Activated CD4-positive, CD25-positive, alpha-beta regulatory T cell treated with anti-CD3 and anti-CD28 coated beads, Interleukin-2, amount 50 U/mL, for 16 hours (primary cell): Measurements from ENCODE around the gene CHCHD4.
"Not testable (repeated sequence)": the region's sequence is repeated elsewhere in the genome, so short reads cannot be mapped to it uniquely, and the experiment has no call there.

Experiments
- DNase-seq: peaks from one replicate; pipeline ENCODE4 v3.0.0-alpha.2; 2020; ENCODE audit warnings: low read depth, low spot score

The CHCHD4 gene

DNA sequence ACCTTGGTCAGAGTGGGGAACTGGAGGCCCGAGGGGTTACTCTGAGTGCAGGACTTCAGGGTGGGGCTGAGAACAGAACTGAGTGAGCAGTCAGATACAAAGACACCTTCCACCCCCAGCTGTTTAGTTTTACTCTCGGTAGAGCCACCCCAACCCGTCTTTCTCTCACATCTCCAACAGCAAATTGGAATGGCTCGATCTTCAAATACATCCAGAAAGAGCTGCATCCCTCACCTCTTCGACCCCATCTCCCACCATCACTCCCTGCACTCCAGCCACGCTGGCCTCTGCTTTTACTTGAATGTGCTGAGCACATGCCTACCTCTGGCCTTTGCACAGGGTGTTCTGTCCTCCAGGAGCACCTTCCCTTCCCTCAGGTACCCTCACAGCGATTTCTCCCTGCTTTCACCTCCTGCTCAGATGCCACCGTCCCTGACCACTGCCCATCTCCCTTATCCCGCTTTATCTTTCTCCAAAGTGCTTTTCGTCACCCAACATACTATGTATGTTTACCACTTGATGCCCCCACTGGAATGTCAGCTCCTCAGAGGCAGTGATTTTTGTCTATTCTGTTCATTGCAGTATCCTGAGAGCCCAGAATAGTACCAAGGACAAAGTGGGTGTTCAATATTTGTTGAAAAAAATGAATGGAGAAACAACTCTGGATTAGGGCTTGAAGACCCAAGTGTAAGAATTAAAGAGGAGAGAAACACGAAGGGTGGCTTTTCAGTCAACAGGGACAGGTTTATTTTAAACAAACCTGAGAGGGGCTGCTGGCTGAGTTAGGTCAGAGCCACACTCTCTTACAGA lies 4.4 kb downstream of the CHCHD4 start:
- no peak for DNase-seq

DNA sequence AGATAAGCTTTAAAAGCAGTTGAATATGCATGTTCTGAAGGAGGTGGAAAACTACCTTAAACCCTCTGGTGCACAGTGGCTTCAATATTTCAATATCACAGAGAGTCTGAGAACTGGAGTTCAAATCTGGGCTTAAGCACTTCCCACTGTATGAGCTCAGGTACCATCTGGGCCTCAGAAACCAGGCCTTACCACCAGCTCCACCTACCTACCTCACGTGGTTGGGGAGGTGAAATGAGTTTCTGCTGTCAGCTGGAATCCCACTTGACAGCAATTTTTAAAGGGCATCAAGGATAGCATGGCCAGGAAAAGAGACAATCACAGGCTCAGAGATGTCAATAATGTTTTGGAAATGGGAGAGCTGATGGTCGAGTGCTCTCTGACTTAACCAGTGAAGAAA lies 5.0 kb downstream of the CHCHD4 start:
- DNase-seq: no peak

DNA sequence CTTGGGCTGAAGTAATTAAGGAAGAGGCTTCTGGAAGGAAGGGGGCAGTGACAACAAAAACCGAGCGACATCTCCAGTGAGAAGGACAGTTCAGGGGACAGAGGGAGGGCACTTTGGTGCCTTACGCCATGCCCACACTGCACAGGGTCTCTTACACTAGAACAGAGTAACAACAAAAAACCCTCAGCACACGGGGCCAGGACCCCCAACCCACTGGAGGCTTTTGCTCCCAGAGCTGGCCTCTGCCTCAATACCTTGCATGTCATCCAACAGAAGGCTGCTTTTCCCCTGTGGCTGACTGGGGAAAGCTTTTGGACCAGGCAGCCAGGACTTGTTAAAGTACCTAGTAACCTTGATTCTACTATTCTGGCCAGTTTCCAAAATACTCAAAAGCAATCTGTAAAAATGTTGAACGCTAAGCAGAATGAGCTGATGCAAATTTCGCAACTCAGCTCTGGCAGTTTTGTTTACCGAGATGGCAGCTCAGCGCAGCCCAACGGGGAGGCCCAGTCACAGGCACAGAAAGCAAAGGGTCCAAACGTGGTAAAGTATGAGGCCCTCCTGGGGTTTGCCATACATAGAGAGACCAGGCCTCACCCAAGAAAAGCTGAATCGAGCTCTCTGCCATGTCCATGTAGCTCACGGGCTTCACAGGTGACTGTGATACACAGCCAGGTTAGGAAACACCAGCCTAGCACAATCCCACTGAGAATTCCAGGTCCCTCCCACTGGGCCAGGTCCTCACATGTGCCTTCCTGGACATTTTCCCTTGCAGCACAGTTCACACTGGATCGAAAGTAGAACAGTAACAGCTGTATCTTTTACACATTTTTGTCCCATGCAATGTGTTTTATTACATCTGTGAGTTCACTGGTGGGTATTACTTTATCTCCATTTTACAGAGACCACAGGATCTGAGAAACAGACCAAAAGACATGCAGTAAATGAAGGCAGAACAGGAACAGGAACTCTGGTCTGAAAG lies 6.0 kb downstream of the CHCHD4 start:
- DNase-seq: no peak

DNA sequence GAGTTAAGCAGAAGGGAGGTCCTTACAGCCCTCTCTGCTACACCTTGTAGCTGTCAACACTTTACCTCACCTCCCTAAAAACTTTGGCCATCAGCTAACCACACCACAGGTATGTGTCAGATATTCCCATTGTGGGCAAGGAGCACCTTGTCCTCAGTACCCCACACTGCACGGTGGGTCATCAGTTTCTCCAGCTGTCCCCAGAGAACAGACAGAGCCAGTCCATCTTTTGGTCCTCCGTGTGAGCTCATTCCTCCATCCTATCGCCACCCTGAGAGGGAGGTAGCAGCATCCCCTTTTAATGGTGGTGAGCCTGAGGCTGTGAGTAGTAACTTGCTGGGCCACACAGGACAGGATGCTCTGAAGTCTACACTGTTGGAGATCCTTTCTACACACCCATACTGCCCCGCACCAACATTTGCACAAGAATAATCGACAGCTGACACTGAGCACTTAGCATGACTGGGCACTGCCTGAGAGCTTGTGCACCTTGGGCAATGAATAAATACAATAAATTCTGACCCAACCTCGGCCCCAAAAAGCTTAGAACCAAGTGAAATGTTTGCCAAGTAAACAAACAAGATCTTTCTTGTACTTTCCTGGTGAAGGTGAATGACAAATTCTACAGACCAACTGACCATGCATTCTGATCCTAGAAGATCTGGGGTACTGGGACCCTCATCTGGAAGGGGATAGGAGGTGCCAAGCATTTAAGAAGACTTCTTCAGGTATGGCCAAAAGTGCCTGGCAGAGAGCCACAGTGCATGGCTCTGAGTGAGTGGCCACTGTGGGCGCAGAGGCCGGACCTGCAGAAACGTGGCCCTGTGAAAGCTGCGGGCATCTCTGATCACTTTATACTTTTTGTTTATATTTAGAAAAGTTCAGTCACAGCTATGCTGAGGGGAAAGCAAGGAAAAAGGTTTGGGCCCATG lies 6.9 kb downstream of the CHCHD4 start:
- no peak for DNase-seq

DNA sequence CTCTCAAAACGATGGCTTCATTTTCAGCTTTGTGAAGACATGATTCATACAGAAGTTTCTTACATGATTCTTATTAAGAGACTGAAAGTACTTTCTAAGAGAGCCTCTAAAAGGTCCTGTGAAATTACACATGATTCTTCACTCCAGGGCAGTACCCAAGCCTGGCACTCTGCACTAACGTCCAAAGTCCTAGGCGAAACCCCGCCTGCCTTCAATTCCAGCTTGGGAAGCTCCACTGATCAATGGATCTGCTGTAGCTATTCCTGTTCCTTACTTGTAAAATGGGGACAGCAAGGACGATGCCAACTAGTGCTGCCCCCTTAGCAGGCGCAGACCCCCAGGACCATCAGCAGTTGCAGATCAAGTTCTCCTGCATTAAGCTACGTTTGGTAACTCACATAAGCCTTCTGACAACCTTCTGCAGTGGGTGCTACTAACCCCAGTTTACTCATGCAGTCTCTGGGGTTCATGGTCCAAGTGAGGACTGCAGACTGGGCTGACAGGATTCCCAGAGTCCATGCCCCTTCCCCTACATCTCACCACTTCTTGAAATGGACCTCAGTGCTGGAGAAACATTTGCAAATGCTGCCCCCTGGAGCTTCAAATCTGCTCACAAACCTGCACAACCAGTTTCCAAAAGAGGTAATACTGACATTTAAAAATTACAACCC lies 10.6 kb downstream of the CHCHD4 start:
- DNase-seq: no peak

DNA sequence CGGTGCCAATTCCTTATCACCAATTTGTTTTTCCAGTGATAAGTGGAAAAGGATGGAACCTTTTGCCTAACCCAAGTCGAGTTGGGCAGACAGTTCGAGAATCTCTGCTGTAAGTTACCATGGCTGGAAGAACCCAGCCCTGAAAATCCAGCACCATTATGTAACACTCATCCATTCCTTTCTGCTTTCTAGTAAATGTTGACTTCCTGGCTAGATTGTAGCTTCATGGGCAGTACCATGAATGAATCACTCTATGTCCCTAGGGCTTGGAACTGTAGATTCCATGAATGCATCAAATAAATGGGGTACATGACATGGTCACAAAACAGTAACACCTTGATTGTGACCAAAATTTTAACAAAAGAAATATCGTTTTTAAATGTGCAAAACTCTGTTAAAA lies 14.0 kb downstream of the CHCHD4 start:
- DNase-seq: no peak

DNA sequence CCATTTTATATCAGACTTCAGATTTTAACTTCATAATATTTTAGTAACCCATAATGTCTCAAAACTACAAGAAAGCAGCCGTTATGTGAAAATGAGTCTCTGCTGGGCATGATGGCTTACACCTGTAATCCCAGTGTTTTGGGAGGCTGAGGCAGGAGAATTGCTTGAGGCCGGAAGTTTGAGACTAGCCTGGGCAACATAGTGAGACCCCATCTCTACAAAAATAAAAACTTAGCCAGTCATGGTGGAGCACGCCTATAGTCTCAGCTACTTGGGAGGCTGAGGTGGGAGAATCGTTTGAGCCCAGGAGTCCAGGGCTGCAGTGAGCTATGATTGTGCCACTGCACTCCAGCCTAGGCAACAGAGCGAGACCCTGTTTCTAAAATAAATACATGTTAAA lies 14.8 kb downstream of the CHCHD4 start:
- not testable (repeated sequence) for DNase-seq

DNA sequence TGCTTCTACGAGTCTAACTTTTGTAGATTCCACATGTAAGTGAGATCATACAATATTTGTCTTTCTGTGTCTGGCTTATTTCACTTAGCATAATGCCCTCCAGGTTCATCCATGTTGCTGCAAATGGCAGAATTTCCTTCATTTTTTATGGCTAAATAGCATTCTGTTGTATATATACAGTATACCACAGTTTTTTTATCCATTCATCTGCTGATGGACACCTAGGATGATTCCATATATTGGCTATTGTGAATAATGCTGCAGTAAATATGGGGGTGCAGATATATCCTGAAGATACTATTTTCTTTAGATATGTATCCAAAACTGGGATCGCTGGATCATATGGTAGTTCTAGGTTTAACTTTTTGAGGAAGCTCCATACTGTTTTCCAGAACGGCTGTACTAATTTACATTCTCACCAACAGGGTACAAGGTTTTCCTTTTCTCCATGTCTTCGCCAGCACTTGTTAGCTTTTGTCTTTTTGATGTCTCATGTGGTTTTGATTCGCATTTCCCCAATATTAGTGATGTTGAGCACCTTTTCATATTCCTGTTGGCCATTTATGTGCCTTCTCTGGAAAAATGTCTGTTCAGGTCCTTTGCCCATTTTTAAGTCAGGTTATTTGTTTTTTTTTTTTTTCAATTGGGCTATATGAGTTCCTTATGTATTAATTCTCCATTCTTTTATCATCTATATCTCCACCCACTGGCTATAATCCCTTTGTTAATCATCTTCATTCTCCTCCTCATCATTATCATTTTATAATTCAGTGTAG lies 26.9 kb downstream of the CHCHD4 start:
- DNase-seq: no peak

DNA sequence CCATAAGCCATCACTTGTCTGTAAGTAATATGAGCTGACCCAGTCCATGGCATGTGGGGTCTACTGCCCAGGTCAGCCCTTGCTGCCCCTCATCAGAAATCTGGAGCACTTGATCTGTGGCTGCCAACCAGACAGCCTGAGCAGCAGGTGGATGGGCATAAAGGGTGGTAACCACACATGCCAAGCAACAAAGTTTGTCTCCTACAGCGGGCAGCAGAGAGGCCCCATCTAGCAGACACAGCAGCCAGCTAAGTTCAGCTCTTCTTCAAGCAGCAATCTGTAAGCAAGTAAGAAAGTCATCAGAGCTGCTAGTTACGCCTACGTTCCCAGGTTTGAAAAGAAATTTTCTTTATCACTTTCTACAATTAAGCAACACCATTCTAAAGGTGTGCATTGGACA lies 27.9 kb downstream of the CHCHD4 start:
- no peak for DNase-seq

DNA sequence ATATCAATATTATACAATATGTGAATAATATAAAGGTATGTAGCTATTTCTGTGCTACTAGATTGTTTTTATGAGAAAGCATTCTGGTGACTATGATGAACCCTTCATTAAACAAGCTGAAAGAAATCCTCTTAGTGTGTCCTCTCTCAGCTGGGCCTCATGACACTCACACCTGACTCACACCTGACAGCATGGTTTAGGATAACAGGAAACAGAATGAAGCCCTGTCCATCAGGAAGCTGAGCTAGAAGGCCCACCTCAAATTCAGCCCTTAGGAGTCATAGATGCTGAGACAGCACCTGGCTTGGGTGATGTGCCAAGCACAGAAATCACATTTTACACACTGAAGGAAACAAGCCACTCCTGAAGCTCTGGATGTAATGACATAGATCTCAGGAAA lies 30.8 kb downstream of the CHCHD4 start:
- DNase-seq: no peak

DNA sequence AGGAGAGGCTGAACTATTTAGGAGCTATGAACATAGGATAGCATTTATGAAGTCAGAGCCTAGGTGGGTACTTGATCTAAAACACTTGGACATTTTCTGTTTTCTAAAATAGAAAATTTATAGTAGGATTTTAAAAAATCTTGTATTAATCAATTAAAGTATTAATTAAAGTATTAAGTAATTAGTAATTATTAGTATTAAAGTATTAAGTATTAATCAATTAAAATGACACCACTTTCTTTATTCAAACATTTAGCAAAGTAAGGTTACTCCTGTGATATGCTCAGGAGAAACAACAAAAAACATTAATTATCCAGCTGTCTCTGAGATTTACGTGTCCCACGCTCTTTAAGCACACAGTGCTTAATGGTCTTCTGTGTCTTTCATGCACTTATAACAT lies 32.2 kb downstream of the CHCHD4 start:
- DNase-seq: no peak

DNA sequence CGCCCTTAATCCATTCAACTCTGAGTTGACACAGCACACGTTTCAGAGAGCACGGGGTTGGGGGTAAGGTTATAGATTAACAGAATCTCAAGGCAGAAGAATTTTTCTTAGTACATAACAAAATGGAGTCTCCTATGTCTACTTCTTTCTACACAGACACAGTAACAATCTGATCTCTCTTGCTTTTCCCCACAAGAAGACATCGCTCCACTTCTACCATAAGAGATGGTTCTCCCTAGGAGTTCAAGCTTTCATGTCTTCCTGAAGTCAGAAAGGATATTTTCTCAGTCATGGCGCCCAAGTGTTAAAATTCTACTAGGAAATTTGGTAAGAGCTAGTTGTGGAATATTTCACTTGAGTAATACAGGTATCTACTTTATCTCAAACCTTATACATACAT lies 32.7 kb downstream of the CHCHD4 start:
- not testable (repeated sequence) for DNase-seq

DNA sequence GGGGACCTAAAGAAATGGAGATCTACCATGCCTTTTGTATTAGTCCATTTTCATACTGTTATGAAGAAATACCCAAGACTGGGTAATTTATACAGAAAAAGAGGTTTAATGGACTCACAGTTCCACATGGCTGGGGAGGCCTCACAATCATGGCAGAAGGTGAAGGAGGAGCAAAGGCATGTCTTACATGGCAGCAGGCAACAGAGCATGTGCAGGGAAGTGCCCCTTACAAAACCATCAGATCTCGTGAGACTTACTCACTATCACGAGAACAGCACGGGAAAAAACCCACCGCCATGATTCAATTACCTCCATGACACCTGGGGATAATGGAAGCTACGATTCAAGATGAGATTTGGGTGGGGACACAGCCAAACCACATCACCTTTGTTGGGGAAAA lies 37.2 kb downstream of the CHCHD4 start:
- not testable (repeated sequence) for DNase-seq

DNA sequence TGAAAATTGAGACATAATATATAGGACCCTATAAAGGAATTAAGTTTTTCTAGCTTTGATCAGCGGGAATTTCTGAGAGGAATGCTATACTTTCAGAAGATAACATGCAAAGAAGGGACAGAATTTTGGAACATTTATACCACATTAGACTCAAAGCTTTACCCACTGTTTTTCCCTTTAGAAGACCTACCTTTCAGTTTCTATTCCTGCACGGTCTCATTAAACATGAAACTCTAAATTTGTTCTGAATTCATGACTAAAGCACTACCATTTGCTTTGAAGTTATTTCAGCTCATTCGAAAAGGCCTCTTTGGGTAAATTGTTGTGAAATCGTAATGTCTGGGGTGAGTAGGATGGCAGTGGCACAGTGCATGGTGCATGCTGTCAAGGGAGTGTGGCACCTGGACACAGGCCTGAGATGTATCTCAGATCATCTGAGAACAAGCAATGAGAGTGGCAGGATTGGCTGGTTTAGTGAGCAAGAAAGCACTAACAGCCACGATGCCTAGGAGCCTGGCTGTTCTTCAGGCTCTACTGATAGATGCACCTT lies 42.5 kb downstream of the CHCHD4 start:
- no peak for DNase-seq

DNA sequence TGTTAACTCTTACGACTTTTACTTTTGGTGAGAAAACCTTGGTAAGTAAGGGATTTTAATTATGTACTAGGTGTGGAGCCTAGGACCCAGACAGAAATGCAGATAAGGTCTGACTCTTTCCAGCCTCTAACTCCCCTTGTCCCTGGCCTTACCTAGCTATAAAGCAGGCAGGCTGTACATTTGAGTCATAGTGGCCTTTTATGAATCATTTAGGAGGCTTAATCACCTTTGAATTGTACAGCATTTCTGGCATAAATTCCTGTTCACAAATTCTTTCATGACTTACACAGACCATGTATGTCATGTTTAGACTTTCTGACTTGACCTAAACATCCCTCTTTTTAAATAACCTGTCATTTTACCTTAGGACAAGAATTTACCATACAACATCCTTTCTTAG lies 47.4 kb downstream of the CHCHD4 start:
- DNase-seq: no peak

DNA sequence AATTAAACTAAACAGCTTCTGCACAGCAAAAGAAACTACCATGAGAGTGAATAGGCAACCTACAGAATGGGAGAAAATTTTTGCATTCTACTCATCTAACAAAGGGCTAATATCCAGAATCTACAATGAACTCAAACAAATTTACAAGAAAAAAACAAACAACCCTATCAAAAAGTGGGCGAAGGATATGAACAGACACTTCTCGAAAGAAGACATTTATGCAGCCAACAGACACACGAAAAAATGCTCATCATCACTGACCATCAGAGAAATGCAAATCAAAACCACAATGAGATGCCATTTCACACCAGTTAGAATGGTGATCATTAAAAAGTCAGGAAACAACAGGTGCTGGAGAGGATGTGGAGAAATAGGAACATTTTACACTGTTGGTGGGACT lies 49.4 kb downstream of the CHCHD4 start:
- DNase-seq: not testable (repeated sequence)

DNA sequence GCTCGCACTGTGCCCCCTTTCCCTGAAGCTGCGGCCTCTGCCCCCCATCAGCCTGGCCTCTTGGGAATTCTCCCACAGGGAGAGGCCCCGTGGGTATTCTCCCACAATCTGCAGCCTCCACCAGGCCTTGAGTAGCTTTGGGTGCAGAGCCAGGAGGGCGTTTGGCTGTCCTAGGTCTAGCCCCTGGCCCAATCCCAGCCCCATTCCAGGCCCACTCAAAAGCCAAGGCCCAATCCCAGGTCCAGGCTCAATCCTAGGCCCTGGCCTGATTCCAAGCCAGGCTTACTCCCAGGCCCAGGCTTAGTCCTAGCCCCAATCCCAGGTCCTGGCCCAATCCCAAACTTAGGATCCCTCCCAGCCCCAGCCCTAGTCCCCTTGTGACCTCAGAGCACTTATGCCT lies 59.8 kb downstream of the CHCHD4 start:
- no peak for DNase-seq

DNA sequence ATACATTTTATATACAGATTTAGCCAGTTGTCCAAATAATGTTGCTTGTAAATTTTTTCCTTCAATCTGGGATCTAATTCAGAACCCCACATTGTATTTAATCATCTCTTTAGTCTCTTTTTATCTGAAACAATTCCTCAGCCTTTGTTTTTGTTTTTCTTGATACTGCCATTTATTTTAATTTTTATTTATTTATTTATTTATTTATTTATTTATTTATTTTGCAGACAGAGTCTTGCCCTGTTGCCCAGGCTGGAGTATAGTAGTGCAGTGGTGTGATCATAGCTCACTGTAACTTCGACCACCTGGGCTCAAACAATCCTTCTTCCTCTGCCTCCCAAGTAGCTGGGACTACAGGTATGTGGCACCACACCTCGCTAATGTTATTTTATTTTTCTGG lies 61.5 kb downstream of the CHCHD4 start:
- no peak for DNase-seq
